Chondrocyte (in vitro differentiated cells): ENCODE results near the gene DNAJC5G. TPM values are rescaled to one million over a fixed set of nuclear protein-coding genes. Genes with fewer than 3 reads are reported as not detected.

ENCODE experiments used
- DNase-seq: peaks from one replicate; pipeline ENCODE4 v3.0.0; 2021; ENCODE audit warnings: mixed read lengths, low spot score
- H3K27ac Mint-ChIP-seq: one replicate; pipeline ENCODE4 v1.8.0; 2021; ENCODE audit warnings: mild to moderate bottlenecking, moderate library complexity, mixed read lengths; ENCODE audit not compliant: unreplicated experiment
- H3K27me3 Mint-ChIP-seq: 2 replicates; pipeline ENCODE4 v1.8.0; 2021; ENCODE audit warnings: low read depth, mixed read lengths
- H3K36me3 Mint-ChIP-seq: 2 replicates; pipeline ENCODE4 v1.8.0; 2021; ENCODE audit warnings: low read depth, mixed read lengths
- H3K4me1 Mint-ChIP-seq: 2 replicates; pipeline ENCODE4 v1.8.0; 2021; ENCODE audit warnings: low read depth, mild to moderate bottlenecking, mixed read lengths
- H3K4me3 Mint-ChIP-seq: one replicate; pipeline ENCODE4 v1.8.0; 2021; ENCODE audit warnings: mild to moderate bottlenecking, moderate library complexity, mixed read lengths; ENCODE audit not compliant: unreplicated experiment
- H3K9me3 Mint-ChIP-seq: 2 replicates; pipeline ENCODE4 v1.8.0; 2021; ENCODE audit warnings: low read depth, mixed read lengths
- CTCF ChIP-seq: fragments of 200-600 bp; sonication (generic); IDR thresholded peaks from 2 replicates; pipeline ENCODE4 v1.5.0; 2021; ENCODE audit warnings: antibody characterized with exemption, mild to moderate bottlenecking, moderate library complexity
- total RNA-seq: library from RNA; stranded (reverse); gene quantifications from 3 replicates; pipeline ENCODE4 v1.2.1, GENCODE V29; 2021

DNAJC5G gene
- total RNA-seq, 1 donor from 2014 or later = not detected

- Mint-ChIP-seq H3K36me3 (peaks cover 9% of the 10 kb centered on the region), H3K4me1 (peaks cover 9% of the 10 kb centered on the region), H3K4me3 (no peak overlapping the region), H3K9me3 (no peaks in the 10 kb centered on the region), H3K27ac (no peak overlapping the region), H3K27me3 (peaks cover 13% of the 10 kb centered on the region)
- peak; percentile 92 for DNase-seq
- TF ChIP-seq CTCF = no peak
Measured at GRCh38 chr2:27306136-27306535, 30.9 kb downstream of the DNAJC5G start.

GRCh38 chr2:27306573-27307286 lies 31.5 kb downstream of the DNAJC5G start:
- no peak for DNase-seq
- TF ChIP-seq CTCF = no peak
- peaks cover 13% of the 10 kb centered on the region for H3K27me3 Mint-ChIP-seq
- no peak overlapping the region for H3K4me3 Mint-ChIP-seq
- peaks cover 9% of the 10 kb centered on the region for H3K4me1 Mint-ChIP-seq
- no peak overlapping the region for H3K27ac Mint-ChIP-seq
- no peaks in the 10 kb centered on the region for H3K9me3 Mint-ChIP-seq
- H3K36me3 Mint-ChIP-seq = peaks cover 15% of the 10 kb centered on the region

- Mint-ChIP-seq H3K36me3 (peaks cover 15% of the 10 kb centered on the region), H3K4me1 (peaks cover 9% of the 10 kb centered on the region), H3K9me3 (no peaks in the 10 kb centered on the region), H3K27ac (no peak overlapping the region), H3K4me3 (no peak overlapping the region), H3K27me3 (peaks cover 13% of the 10 kb centered on the region)
- no peak for DNase-seq
- no peak for TF ChIP-seq CTCF
Measured at GRCh38 chr2:27307287-27307544, 32.0 kb downstream of the DNAJC5G start.

- no peak overlapping the region for H3K27ac Mint-ChIP-seq
- no peak overlapping the region for H3K4me3 Mint-ChIP-seq
- H3K27me3 Mint-ChIP-seq = peaks cover 13% of the 10 kb centered on the region
- H3K4me1 Mint-ChIP-seq = peaks cover 9% of the 10 kb centered on the region
- no peaks in the 10 kb centered on the region for H3K9me3 Mint-ChIP-seq
- no peak for TF ChIP-seq CTCF
- peaks cover 15% of the 10 kb centered on the region for H3K36me3 Mint-ChIP-seq
- DNase-seq = no peak
Measured at GRCh38 chr2:27307545-27308358, 32.5 kb downstream of the DNAJC5G start.

GRCh38 chr2:27308359-27308881 lies 33.2 kb downstream of the DNAJC5G start, which contains the start of gene UCN:
Gene UCN, minus strand, starts transcription at chr2:27308445. Its CDS starts 550 bp downstream, at chr2:27307895.
- Mint-ChIP-seq H3K27ac (no peak within 1 kb of the TSS), H3K4me3 (no peak within 1 kb of the TSS), H3K36me3 (peaks cover 15% of the 10 kb centered on the region), H3K4me1 (peaks cover 9% of the 10 kb centered on the region), H3K9me3 (no peaks in the 10 kb centered on the region), H3K27me3 (peaks cover 13% of the 10 kb centered on the region)
- no peak for TF ChIP-seq CTCF
- DNase-seq = peak; percentile 92
